GM12878 (cell line): Measurements from ENCODE around the gene CREB3. TPM values are rescaled to one million over a fixed set of nuclear protein-coding genes. Genes with fewer than 3 reads are reported as not detected.

Experiments used
- ATAC-seq: fragments of 200-7000 bp; cut with Tn5 transposase; 3 replicates; pipeline ENCODE4 v1.9.1; 2020; ENCODE audit warnings: mild to moderate bottlenecking, moderate library complexity
- BruUV-seq: library from RNA; stranded (reverse); fragments of 400-500 nt; replicated peaks from 2 replicates; lab custom pipeline; 2021; lab: Mats Ljungman, UMichigan
- CTCF ChIA-PET: fragments of 300-600 bp; sonication (Branson Sonifier 250); formaldehyde crosslinking; extraction: SDS; loops from one replicate; lab custom pipeline; 2021; ENCODE audit warnings: inconsistent platforms; lab: Yijun Ruan, JAX
- POLR2A ChIA-PET: fragments of 350-600 bp; formaldehyde crosslinking; extraction: SDS; loops from one replicate; lab custom pipeline; 2021; ENCODE audit warnings: inconsistent platforms; lab: Charles Lee
- RAD21 ChIA-PET: fragments of 300-600 bp; sonication (Branson Sonifier 250); formaldehyde crosslinking; loops from one replicate; lab custom pipeline; 2023; ENCODE audit warnings: antibody characterized with exemption; ENCODE audit not compliant: unreplicated experiment; lab: Charles Lee
- SMC1A ChIA-PET: fragments of 300-600 bp; sonication (Branson Sonifier 250); formaldehyde crosslinking; loops from one replicate; lab custom pipeline; 2023; ENCODE audit not compliant: unreplicated experiment, uncharacterized antibody; lab: Charles Lee
- DNase-seq: peaks from one replicate; pipeline ENCODE4 v3.0.0-alpha.2; 2011; ENCODE audit warnings: low read depth, low spot score
- FAIRE-seq: peaks from 3 replicates; lab custom pipeline; 2011; peaks lifted over from hg19 to GRCh38; lab: Jason Lieb, UNC
- H2AFZ ChIP-seq: 2 replicates; pipeline ENCODE4 v1.6.0; 2011; ENCODE audit warnings: low read depth, low read length, control low read depth; ENCODE audit not compliant: control insufficient read depth
- H3K27ac ChIP-seq: 2 replicates; pipeline ENCODE4 v1.5.1; 2011; ENCODE audit warnings: control low read depth; ENCODE audit not compliant: control insufficient read depth, insufficient read depth
- H3K27me3 ChIP-seq, 2 experiments: replicated peaks in 1 of 2; 2 replicates each; pipeline versions ENCODE4 v1.6.0 to v1.6.1; 2011; ENCODE audit warnings: low read length in 1 of 2; ENCODE audit not compliant: control insufficient read depth in 2 of 2, insufficient read depth in 2 of 2
- H3K36me3 ChIP-seq, 2 experiments: 2 replicates each; pipeline ENCODE4 v1.5.1; 2011; ENCODE audit warnings: low read length in 1 of 2; ENCODE audit not compliant: control insufficient read depth in 2 of 2, insufficient read depth in 2 of 2
- H3K4me1 ChIP-seq: 2 replicates; pipeline ENCODE4 v1.6.1; 2011; ENCODE audit warnings: mild to moderate bottlenecking, low read length, moderate library complexity, mixed read lengths; ENCODE audit not compliant: control insufficient read depth, insufficient read depth
- H3K4me2 ChIP-seq: 2 replicates; pipeline ENCODE4 v1.6.0; 2011; ENCODE audit warnings: control low read depth; ENCODE audit not compliant: control insufficient read depth, insufficient read depth
- H3K4me3 ChIP-seq: fragments of 200-600 bp; sonication (generic); 2 replicates; pipeline ENCODE4 v1.5.1; 2016
- H3K79me2 ChIP-seq: 2 replicates; pipeline ENCODE4 v1.6.0; 2011; ENCODE audit warnings: low read length; ENCODE audit not compliant: control insufficient read depth, insufficient read depth
- H3K9ac ChIP-seq: 2 replicates; pipeline ENCODE4 v1.8.0; 2011; ENCODE audit warnings: low read length, control low read depth, mixed read lengths; ENCODE audit not compliant: control insufficient read depth, insufficient read depth
- H3K9me3 ChIP-seq: replicated peaks from 3 replicates; pipeline ENCODE4 v1.5.1; 2011; ENCODE audit warnings: mild to moderate bottlenecking, low read length; ENCODE audit not compliant: control insufficient read depth, insufficient read depth
- H4K20me1 ChIP-seq: 2 replicates; pipeline ENCODE4 v1.6.0; 2011; ENCODE audit not compliant: control insufficient read depth, insufficient read depth
- IKZF1 ChIP-seq: fragments of 450-650 bp; conservative IDR thresholded peaks from 2 replicates; pipeline ENCODE4 v1.6.1; 2017; ENCODE audit warnings: antibody characterized with exemption, mild to moderate bottlenecking
- LARP7 ChIP-seq: fragments of 450-650 bp; IDR thresholded peaks from 2 replicates; pipeline ENCODE4 v1.6.1; 2017; ENCODE audit warnings: mild to moderate bottlenecking
- WGBS: methylation state at CpG from one replicate; pipeline ENCODE4 v1.1.6; 2016; ENCODE audit warnings: low lambda C conversion rate; ENCODE audit not compliant: insufficient replicate concordance, insufficient coverage; ENCODE audit errors: missing lambda C conversion rate; 5-methylcytosine and 5-hydroxymethylcytosine counted together
- in situ Hi-C: fragments of 300-500 bp; cut with MboI; formaldehyde crosslinking; loops from 9 replicates; pipeline ENCODE4 v1.14.3; 2018; ENCODE audit warnings: mixed read lengths
- intact Hi-C: fragments of 100-400 bp; cut with micrococcal nuclease; formaldehyde crosslinking; loops from one replicate; pipeline ENCODE4 v1.14.2; 2022; ENCODE audit not compliant: unreplicated experiment
- polyA plus RNA-seq, 11 experiments: library from polyadenylated mRNA; depleted of rRNA in 4 of 11; unstranded in 6 of 11; stranded (reverse) in 5 of 11; fragments of >200 nt; fragmentation: Nextera tagmentation in 4 of 11; fragmentation: Illumina TruSeq in 1 of 11; extraction: Ambion mirVana in 4 of 11; extraction: Trizol in 1 of 11; gene quantifications; 1 replicate in 1 of 11; 2 replicates in 10 of 11; pipeline versions ENCODE4 v1.2.1 to v1.2.3, GENCODE V29; 2011 to 2016; ENCODE audit warnings: inconsistent platforms in 2 of 11, missing spikeins in 2 of 11, low read depth in 1 of 11
- total RNA-seq, 4 experiments: library from RNA; depleted of rRNA in 3 of 4; stranded (reverse); fragments of >200 nt in 3 of 4; fragmentation: Illumina TruSeq in 1 of 4; extraction: Trizol in 1 of 4; gene quantifications; 2 replicates each; pipeline versions ENCODE4 v1.2.1 to v1.2.3, GENCODE V29; 2013 to 2021
- TF ChIP-seq, protein P1 (sequence below): fragments of 450-650 bp; IDR thresholded peaks from 2 replicates; pipeline ENCODE4 v1.6.1; 2017; ENCODE audit warnings: mild to moderate bottlenecking, moderate library complexity

Gene CREB3
- total and polyA plus RNA-seq, 10 of the 15 experiments (the other 5 are each of a cell fraction or from before 2014, with no cell fraction given): 9.8 to 38.9 (median 19.8) TPM

GRCh38 chr9:35689542-35690293 lies 42.7 kb upstream of the CREB3 start, which contains the start of gene TPM2 (continued):
- TF ChIP-seq, protein P1, sequence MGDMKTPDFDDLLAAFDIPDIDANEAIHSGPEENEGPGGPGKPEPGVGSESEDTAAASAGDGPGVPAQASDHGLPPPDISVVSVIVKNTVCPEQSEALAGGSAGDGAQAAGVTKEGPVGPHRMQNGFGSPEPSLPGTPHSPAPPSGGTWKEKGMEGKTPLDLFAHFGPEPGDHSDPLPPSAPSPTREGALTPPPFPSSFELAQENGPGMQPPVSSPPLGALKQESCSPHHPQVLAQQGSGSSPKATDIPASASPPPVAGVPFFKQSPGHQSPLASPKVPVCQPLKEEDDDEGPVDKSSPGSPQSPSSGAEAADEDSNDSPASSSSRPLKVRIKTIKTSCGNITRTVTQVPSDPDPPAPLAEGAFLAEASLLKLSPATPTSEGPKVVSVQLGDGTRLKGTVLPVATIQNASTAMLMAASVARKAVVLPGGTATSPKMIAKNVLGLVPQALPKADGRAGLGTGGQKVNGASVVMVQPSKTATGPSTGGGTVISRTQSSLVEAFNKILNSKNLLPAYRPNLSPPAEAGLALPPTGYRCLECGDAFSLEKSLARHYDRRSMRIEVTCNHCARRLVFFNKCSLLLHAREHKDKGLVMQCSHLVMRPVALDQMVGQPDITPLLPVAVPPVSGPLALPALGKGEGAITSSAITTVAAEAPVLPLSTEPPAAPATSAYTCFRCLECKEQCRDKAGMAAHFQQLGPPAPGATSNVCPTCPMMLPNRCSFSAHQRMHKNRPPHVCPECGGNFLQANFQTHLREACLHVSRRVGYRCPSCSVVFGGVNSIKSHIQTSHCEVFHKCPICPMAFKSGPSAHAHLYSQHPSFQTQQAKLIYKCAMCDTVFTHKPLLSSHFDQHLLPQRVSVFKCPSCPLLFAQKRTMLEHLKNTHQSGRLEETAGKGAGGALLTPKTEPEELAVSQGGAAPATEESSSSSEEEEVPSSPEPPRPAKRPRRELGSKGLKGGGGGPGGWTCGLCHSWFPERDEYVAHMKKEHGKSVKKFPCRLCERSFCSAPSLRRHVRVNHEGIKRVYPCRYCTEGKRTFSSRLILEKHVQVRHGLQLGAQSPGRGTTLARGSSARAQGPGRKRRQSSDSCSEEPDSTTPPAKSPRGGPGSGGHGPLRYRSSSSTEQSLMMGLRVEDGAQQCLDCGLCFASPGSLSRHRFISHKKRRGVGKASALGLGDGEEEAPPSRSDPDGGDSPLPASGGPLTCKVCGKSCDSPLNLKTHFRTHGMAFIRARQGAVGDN: no peak
- peak; percentile 44 for TF ChIP-seq IKZF1

DNA sequence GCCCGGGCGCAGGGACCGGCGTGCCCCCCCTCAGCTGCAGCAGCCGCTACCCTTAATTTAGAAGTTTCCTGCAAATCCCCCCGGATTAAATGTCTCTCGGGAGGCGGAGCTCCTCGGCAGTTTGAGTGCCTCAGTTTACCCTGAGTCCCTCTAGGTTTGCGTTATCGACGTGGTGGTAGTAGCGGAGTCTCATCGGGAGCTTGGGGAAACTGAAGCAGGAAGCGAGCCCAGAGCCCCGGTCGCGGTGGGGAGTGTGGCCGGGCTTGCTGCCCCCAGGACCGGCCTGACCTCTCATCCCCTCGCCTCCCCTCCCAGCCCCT lies 42.2 kb upstream of the CREB3 start:
- Histone ChIP-seq H3K4me1 (peaks cover 3% of the 10 kb centered on the region; the same call in 1 of the 2 replicates), H3K36me3 (no peaks in the 10 kb centered on the region), H4K20me1 (no peaks in the 10 kb centered on the region), H3K79me2 (no peaks in the 10 kb centered on the region; the same call in 1 of the 2 replicates), H3K4me3 (peak overlapping the region; percentile 87; the same call in 1 of the 2 replicates), H3K27ac (no peak overlapping the region), H3K9ac (peak overlapping the region; percentile 53), H3K9me3 (no peaks in the 10 kb centered on the region), H3K27me3 (no peaks in the 10 kb centered on the region; a peak in 1 of 4 replicates), H2AFZ (peak overlapping the region; percentile 79), H3K4me2 (peak overlapping the region; percentile 90)
- 5% methylated on average over 21 of the region's 21 CpGs for WGBS
- ATAC-seq (peak; percentile 54; the same call in 2 of the 3 replicates), FAIRE-seq (no peak), DNase-seq (no peak)
- no peak for TF ChIP-seq LARP7
- in situ Hi-C loops (no loop called here), intact Hi-C loops (no loop called here)
- CTCF ChIA-PET: interaction anchor here (0.9 to 15.2 kb wide), 6 partner anchors 29 to 86 kb away, joined by 3 to 227 read pairs (median 5); partner anchors contain the start of genes ARHGEF39, CCDC107 and RMRP
- SMC1A ChIA-PET: interaction anchor here (1.4 kb wide), 1 partner anchor 38 kb away, joined by 4 read pairs; no protein-coding TSS in a partner anchor
- RAD21 ChIA-PET: interaction anchor here (0.6 to 2.0 kb wide), 3 partner anchors 26 to 43 kb away, joined by 3 to 7 read pairs (median 5); partner anchors contain the start of gene CCDC107
- POLR2A ChIA-PET: interaction anchor here (0.7 to 2.7 kb wide), 6 partner anchors 19 to 74 kb away, joined by 3 to 13 read pairs (median 4); no protein-coding TSS in a partner anchor
- BruUV-seq: no TSS peak
